ENCODE measurements around the gene GPR15LG.

Gene GPR15LG

GRCh38 chr10:84211566-84211965 is 38.0 kb downstream of the GPR15LG start:
- DNase-seq (ENCODE audit: low spot score), result no peak
- in situ Hi-C loops (cut with MboI; ENCODE audit: low sequenced_read_pairs, unreplicated experiment), result loop anchor here (5.0 kb wide), 1 partner anchor 49 kb away; no protein-coding TSS in a partner anchor
- no peak for TF ChIP-seq CTCF (IDR thresholded peaks at IDR 0.05; ENCODE audit: borderline replicate concordance, control extremely low read depth, extremely low read depth, insufficient read depth, missing control alignments)

GRCh38 chr10:84212014-84212413 is 38.4 kb downstream of the GPR15LG start:
- TF ChIP-seq CTCF (IDR thresholded peaks at IDR 0.05; ENCODE audit: borderline replicate concordance, control extremely low read depth, extremely low read depth, insufficient read depth, missing control alignments), result no peak
- in situ Hi-C loops (cut with MboI; ENCODE audit: low sequenced_read_pairs, unreplicated experiment), result loop anchor here (5.0 kb wide), 1 partner anchor 50 kb away; no protein-coding TSS in a partner anchor
- no peak for DNase-seq (ENCODE audit: low spot score)

GRCh38 chr10:84213076-84213475 is 39.5 kb downstream of the GPR15LG start:
- DNase-seq (ENCODE audit: low spot score), result no peak
- in situ Hi-C loops (cut with MboI; ENCODE audit: low sequenced_read_pairs, unreplicated experiment), result loop anchor here (5.0 kb wide), 1 partner anchor 51 kb away; no protein-coding TSS in a partner anchor
- TF ChIP-seq CTCF (IDR thresholded peaks at IDR 0.05; ENCODE audit: borderline replicate concordance, control extremely low read depth, extremely low read depth, insufficient read depth, missing control alignments), result no peak

GRCh38 chr10:84214046-84214572 is 40.5 kb downstream of the GPR15LG start:
- no peak for TF ChIP-seq CTCF (IDR thresholded peaks at IDR 0.05; ENCODE audit: borderline replicate concordance, control extremely low read depth, extremely low read depth, insufficient read depth, missing control alignments)
- no peak for DNase-seq (ENCODE audit: low spot score)
- in situ Hi-C loops (cut with MboI; ENCODE audit: low sequenced_read_pairs, unreplicated experiment), result loop anchor here (5.0 kb wide), 1 partner anchor 52 kb away; no protein-coding TSS in a partner anchor

GRCh38 chr10:84214612-84215235 is 41.1 kb downstream of the GPR15LG start:
- peak; percentile 74 for DNase-seq (ENCODE audit: low spot score)
- TF ChIP-seq CTCF (IDR thresholded peaks at IDR 0.05; ENCODE audit: borderline replicate concordance, control extremely low read depth, extremely low read depth, insufficient read depth, missing control alignments), result peak; percentile 65
- in situ Hi-C loops (cut with MboI; ENCODE audit: low sequenced_read_pairs, unreplicated experiment), result loop anchor here (5.0 kb wide), 1 partner anchor 52 kb away; no protein-coding TSS in a partner anchor

GRCh38 chr10:84216834-84217233 is 43.2 kb downstream of the GPR15LG start:
- TF ChIP-seq CTCF (IDR thresholded peaks at IDR 0.05; ENCODE audit: borderline replicate concordance, control extremely low read depth, extremely low read depth, insufficient read depth, missing control alignments), result no peak
- in situ Hi-C loops (cut with MboI; ENCODE audit: low sequenced_read_pairs, unreplicated experiment), result no loop called here

More at GRCh38 chr10:84216834-84217233, 43.2 kb downstream of the GPR15LG start:
- DNase-seq (ENCODE audit: low spot score), result no peak
